Measurements from ENCODE around the gene CEP120.

CEP120 gene

GRCh38 chr5:123455640-123456039 is 32.4 kb upstream of the CEP120 start:
- DNase-seq (ENCODE audit: low read depth), result no peak
- no peak overlapping the region for H3K4me3 ChIP-seq (ENCODE audit: control insufficient read depth, low read depth, low read length)

GRCh38 chr5:123455095-123455494 is 31.9 kb upstream of the CEP120 start:
- no peak for DNase-seq (ENCODE audit: low read depth)

More at GRCh38 chr5:123455640-123456039, 32.4 kb upstream of the CEP120 start:
- TF ChIP-seq CTCF (IDR thresholded peaks at IDR 0.05; ENCODE audit: control insufficient read depth, insufficient read depth, low read depth, low read length, missing control alignments), result no peak

GRCh38 chr5:123454259-123454911 is 31.2 kb upstream of the CEP120 start:
- TF ChIP-seq CTCF (IDR thresholded peaks at IDR 0.05; ENCODE audit: control insufficient read depth, insufficient read depth, low read depth, low read length, missing control alignments), result no peak
- no peak for DNase-seq (ENCODE audit: low read depth)
- H3K4me3 ChIP-seq (ENCODE audit: control insufficient read depth, low read depth, low read length), result no peak overlapping the region

More at GRCh38 chr5:123455095-123455494, 31.9 kb upstream of the CEP120 start:
- H3K4me3 ChIP-seq (ENCODE audit: control insufficient read depth, low read depth, low read length), result no peak overlapping the region
- TF ChIP-seq CTCF (IDR thresholded peaks at IDR 0.05; ENCODE audit: control insufficient read depth, insufficient read depth, low read depth, low read length, missing control alignments), result no peak

- no peak for DNase-seq (ENCODE audit: low read depth)
- TF ChIP-seq CTCF (IDR thresholded peaks at IDR 0.05; ENCODE audit: control insufficient read depth, insufficient read depth, low read depth, low read length, missing control alignments), result no peak
- H3K4me3 ChIP-seq (ENCODE audit: control insufficient read depth, low read depth, low read length), result no peak overlapping the region
Measured at GRCh38 chr5:123452401-123452800, 29.2 kb upstream of the CEP120 start.

- no peak for TF ChIP-seq CTCF (IDR thresholded peaks at IDR 0.05; ENCODE audit: control insufficient read depth, insufficient read depth, low read depth, low read length, missing control alignments)
- H3K4me3 ChIP-seq (ENCODE audit: control insufficient read depth, low read depth, low read length), result no peak overlapping the region
- no peak for DNase-seq (ENCODE audit: low read depth)
Measured at GRCh38 chr5:123451047-123451446, 27.8 kb upstream of the CEP120 start.

GRCh38 chr5:123450640-123451039 is 27.4 kb upstream of the CEP120 start:
- DNase-seq (ENCODE audit: low read depth), result no peak
- H3K4me3 ChIP-seq (ENCODE audit: control insufficient read depth, low read depth, low read length), result no peak overlapping the region
- no peak for TF ChIP-seq CTCF (IDR thresholded peaks at IDR 0.05; ENCODE audit: control insufficient read depth, insufficient read depth, low read depth, low read length, missing control alignments)
